Measurements from ENCODE around the gene C11orf54. TPM values are rescaled to one million over a fixed set of nuclear protein-coding genes. Genes with fewer than 3 reads are reported as not detected.

Gene C11orf54
- total RNA-seq, 1 experiment from 2014 or later: 17.1 TPM

DNA sequence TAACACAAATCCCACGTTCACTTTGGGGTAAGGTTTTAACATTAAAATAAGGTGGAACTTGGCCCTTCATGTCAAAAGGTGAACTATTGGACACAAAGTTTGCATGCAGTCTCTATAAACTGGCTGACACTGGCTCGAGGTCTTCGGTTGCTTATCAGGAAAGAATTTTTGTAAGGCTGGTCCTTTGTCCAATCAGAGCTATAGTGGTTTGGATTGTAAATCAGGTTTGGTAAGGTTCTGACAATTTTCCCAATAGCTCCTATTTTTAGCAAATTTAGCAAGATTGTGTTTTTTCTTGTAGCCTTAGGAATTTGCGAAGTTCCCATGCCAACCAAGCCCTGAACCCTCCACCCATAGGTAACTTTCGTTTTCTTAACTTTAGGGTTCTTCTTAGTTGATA, 25.0 kb downstream of the C11orf54 start:
- peaks cover 2% of the 10 kb centered on the region for H3K9me3 Mint-ChIP-seq (ENCODE audit: low read depth, unreplicated experiment)
- H3K4me1 Mint-ChIP-seq (ENCODE audit: low read depth, unreplicated experiment): no peaks in the 10 kb centered on the region
- H3K27ac Mint-ChIP-seq (ENCODE audit: unreplicated experiment): no peak overlapping the region
- H3K27me3 Mint-ChIP-seq (ENCODE audit: unreplicated experiment): no peaks in the 10 kb centered on the region
- no peak for DNase-seq
- peaks cover 4% of the 10 kb centered on the region for H3K36me3 Mint-ChIP-seq (ENCODE audit: insufficient read depth, unreplicated experiment)
- intact Hi-C loops (cut with micrococcal nuclease; ENCODE audit: unreplicated experiment): no loop called here
- CTCF ChIA-PET: no interaction called here
- no peak overlapping the region for H3K4me3 Mint-ChIP-seq (ENCODE audit: low read depth, unreplicated experiment)
- no TSS peak for BruUV-seq (replicated peaks)
- TF ChIP-seq, protein P1, sequence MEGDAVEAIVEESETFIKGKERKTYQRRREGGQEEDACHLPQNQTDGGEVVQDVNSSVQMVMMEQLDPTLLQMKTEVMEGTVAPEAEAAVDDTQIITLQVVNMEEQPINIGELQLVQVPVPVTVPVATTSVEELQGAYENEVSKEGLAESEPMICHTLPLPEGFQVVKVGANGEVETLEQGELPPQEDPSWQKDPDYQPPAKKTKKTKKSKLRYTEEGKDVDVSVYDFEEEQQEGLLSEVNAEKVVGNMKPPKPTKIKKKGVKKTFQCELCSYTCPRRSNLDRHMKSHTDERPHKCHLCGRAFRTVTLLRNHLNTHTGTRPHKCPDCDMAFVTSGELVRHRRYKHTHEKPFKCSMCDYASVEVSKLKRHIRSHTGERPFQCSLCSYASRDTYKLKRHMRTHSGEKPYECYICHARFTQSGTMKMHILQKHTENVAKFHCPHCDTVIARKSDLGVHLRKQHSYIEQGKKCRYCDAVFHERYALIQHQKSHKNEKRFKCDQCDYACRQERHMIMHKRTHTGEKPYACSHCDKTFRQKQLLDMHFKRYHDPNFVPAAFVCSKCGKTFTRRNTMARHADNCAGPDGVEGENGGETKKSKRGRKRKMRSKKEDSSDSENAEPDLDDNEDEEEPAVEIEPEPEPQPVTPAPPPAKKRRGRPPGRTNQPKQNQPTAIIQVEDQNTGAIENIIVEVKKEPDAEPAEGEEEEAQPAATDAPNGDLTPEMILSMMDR (IDR thresholded peaks at IDR 0.05; ENCODE audit: unreplicated experiment): no peak

DNA sequence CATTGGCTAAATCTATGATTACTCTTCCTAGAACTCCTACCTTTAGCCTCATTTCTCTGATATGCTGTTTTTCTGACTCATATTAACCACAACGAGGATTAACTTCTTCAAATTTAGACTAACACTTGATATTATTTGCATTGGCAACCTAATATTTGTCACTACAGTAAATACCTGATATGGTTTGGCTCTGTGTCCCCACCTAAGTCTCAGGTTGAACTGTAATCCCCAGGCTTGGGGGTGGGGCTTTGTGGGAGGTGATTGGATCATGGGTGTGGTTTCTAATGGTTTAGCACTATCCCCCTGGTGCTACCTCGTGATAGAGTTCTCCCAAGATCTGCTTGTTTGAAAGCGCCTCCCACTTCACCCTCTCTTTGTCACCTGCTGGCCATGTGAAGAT, 25.5 kb downstream of the C11orf54 start:
- Mint-ChIP-seq H3K4me1 (ENCODE audit: low read depth, unreplicated experiment) (no peaks in the 10 kb centered on the region), H3K27me3 (ENCODE audit: unreplicated experiment) (no peaks in the 10 kb centered on the region), H3K27ac (ENCODE audit: unreplicated experiment) (no peak overlapping the region), H3K4me3 (ENCODE audit: low read depth, unreplicated experiment) (no peak overlapping the region), H3K9me3 (ENCODE audit: low read depth, unreplicated experiment) (peaks cover 2% of the 10 kb centered on the region), H3K36me3 (ENCODE audit: insufficient read depth, unreplicated experiment) (peaks cover 4% of the 10 kb centered on the region)
- intact Hi-C loops (cut with micrococcal nuclease; ENCODE audit: unreplicated experiment): no loop called here
- no peak for DNase-seq
- TF ChIP-seq, protein P1 (IDR thresholded peaks at IDR 0.05; ENCODE audit: unreplicated experiment): no peak
- no TSS peak for BruUV-seq (replicated peaks)
- CTCF ChIA-PET: no interaction called here

DNA sequence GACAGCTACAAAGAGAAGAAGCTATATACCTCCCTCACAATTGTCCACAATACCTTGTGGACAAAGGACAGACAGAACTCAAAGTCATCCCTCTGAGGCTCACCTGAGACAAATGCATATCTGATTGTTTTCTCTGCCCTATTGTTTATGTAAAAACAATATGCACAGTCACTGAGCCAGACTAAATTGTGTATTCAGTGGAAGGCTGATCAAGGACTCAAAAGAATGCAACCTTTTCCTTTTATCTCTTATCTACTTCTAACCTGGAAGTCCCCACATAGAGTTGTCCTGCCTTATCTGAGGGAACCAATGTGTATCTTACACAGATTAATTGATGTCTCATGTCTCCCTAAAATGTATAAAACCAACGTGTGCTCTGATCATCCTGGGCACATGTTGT, 28.7 kb downstream of the C11orf54 start:
- H3K27ac Mint-ChIP-seq (ENCODE audit: unreplicated experiment): no peak overlapping the region
- no peaks in the 10 kb centered on the region for H3K27me3 Mint-ChIP-seq (ENCODE audit: unreplicated experiment)
- CTCF ChIA-PET: no interaction called here
- intact Hi-C loops (cut with micrococcal nuclease; ENCODE audit: unreplicated experiment): no loop called here
- BruUV-seq (replicated peaks): no TSS peak
- no peak overlapping the region for H3K4me3 Mint-ChIP-seq (ENCODE audit: low read depth, unreplicated experiment)
- TF ChIP-seq, protein P1 (IDR thresholded peaks at IDR 0.05; ENCODE audit: unreplicated experiment): no peak
- peaks cover 2% of the 10 kb centered on the region for H3K9me3 Mint-ChIP-seq (ENCODE audit: low read depth, unreplicated experiment)
- H3K4me1 Mint-ChIP-seq (ENCODE audit: low read depth, unreplicated experiment): no peaks in the 10 kb centered on the region
- no peaks in the 10 kb centered on the region for H3K36me3 Mint-ChIP-seq (ENCODE audit: insufficient read depth, unreplicated experiment)
- DNase-seq: no peak

DNA sequence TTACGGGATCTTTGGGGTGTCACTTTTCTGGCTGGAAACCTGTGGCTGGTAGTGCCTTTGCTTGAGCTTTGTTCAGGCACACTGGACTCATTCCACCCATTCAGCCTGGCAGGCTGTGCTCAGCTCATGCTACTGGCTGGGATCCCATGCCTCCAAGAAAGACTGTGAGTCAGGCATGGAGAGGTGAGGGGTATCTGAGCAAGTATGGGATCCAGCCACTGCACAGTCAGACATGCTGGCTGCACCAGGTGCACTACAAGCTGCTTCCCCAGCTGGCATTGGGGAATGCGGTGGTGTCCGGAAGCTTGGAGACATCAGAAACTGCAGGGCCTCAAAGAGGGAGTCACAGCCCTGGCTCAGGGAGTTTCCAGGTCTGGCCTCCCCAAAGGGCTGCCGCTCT, 30.7 kb downstream of the C11orf54 start:
- TF ChIP-seq, protein P1 (IDR thresholded peaks at IDR 0.05; ENCODE audit: unreplicated experiment): no peak
- BruUV-seq (replicated peaks): no TSS peak
- Mint-ChIP-seq H3K9me3 (ENCODE audit: low read depth, unreplicated experiment) (no peaks in the 10 kb centered on the region), H3K36me3 (ENCODE audit: insufficient read depth, unreplicated experiment) (no peaks in the 10 kb centered on the region), H3K27me3 (ENCODE audit: unreplicated experiment) (no peaks in the 10 kb centered on the region), H3K4me3 (ENCODE audit: low read depth, unreplicated experiment) (no peak overlapping the region), H3K4me1 (ENCODE audit: low read depth, unreplicated experiment) (no peaks in the 10 kb centered on the region), H3K27ac (ENCODE audit: unreplicated experiment) (no peak overlapping the region)
- intact Hi-C loops (cut with micrococcal nuclease; ENCODE audit: unreplicated experiment): no loop called here
- CTCF ChIA-PET: no interaction called here
- no peak for DNase-seq
